Activated gamma-delta T cell treated with Interleukin-2 at 50 U/mL for 16 hours (primary cell): ENCODE results near the gene GIPC3.
A peak's percentile ranks its signal among the peaks of the same experiment; 100 is the strongest.
"Not testable (repeated sequence)": the region's sequence is repeated elsewhere in the genome, so short reads cannot be mapped to it uniquely, and the experiment has no call there.

Experiments
- DNase-seq: peaks from one replicate; pipeline ENCODE4 v3.0.0-alpha.2; 2020

Gene GIPC3

GRCh38 chr19:3550947-3551791 lies 34.1 kb upstream of the GIPC3 start:
- no peak for DNase-seq

DNA sequence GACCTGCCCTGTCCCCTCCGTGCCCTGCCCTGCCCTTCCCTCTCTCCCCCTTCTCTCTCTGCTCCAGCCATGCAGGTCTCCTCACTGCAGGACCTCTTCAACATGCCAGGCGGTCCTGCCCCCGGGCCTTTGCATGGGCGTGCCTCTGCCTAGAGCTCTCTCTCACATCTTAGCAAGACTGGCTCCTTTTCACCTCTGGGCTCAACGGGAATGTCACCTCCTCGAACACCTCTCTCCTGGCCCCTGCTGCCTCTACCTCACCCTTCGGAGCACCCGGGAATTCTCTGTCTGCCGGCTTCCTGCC lies 33.5 kb upstream of the GIPC3 start:
- DNase-seq: no peak

- peak; percentile 37 for DNase-seq
These were observed 30.8 kb upstream of the GIPC3 start for GRCh38 chr19:3554254-3555083.

- DNase-seq: no peak
These were observed 29.4 kb upstream of the GIPC3 start for GRCh38 chr19:3555653-3556422.

GRCh38 chr19:3556423-3556977 lies 28.8 kb upstream of the GIPC3 start:
- no peak for DNase-seq

GRCh38 chr19:3556978-3557460 lies 28.3 kb upstream of the GIPC3 start:
- peak; percentile 64 for DNase-seq

DNA sequence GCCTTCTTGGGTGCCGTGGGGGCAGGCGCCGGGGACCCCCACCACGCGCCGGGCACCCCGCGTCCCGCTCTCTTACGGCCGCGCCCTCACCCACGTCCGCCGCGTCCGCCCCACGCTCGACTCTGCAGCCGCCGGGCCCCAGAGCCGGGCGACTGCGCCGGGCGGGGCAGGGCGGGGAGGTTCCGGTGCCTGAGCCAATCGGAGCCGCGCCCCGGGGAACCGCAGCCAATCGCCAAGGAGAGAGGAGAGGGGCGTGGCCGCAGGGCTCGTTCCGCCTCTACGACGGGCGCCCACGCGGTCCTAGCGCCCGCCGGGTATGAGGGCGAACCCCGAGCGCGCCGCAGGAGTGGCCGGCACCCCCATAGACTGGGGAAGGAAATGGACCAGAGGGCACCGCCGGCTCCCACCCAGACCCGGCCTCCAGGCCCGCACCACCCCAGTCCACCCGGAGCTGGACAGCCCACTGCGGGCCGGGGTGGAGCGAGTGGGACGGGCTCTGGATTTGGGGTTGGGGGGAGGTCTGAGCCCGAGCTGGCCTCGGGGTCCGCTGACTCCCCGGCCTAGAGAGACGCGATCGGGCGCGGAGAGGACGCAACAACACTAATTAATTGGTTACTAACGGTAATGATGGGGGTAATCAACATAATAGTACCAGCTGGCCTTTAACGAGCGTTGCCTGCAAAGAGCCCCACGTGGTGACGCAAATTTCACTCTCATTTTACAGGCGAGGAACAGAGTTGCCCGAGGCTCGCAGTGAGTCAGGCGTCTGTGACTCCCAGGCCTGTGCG lies 27.6 kb upstream of the GIPC3 start, which contains the start of gene MFSD12:
TSS of gene MFSD12 (minus strand) at position 126 of the 788 bp plus-strand sequence. CDS start 183 bp downstream, outside the sequence.
- DNase-seq: peak; percentile 93

DNA sequence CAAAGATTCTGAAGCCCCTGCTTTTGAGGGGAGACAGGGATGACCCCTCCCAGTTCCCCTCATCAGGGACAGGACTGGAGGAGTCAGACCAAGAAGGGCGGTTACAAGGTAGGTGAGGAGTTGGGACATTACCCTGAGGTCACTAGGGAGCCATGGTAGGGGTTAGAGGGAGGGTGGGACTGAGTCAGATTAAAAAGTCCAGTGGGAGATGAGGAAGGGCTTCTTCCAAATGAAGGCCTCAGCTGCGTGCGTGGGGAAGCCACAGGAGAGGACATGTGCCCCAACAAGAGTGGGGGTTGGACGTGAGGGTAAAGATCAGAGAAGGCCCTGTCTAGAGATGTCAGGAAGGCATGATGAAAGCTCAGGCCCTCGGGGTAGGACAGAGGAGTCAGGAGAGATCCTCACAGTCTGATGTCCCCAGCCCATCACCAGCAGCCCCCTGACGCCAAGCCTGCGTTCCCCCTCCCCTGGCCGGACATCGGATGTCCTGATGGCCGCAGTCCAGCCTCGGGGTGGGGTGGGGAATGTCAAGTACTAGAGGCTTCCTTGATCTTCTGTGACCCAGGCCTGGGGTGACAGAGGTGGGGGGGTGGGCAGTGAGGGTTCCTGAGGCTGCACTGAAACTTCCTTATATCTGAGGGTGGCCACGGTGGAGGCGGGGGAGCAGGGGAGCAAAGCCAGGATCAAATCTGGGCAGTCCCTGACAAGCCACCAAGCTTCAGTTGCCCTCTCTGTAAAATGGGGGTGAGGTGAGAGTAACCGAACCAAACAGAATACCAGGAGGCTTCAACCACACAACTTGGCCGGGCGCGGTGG lies 21.4 kb upstream of the GIPC3 start:
- no peak for DNase-seq

DNA sequence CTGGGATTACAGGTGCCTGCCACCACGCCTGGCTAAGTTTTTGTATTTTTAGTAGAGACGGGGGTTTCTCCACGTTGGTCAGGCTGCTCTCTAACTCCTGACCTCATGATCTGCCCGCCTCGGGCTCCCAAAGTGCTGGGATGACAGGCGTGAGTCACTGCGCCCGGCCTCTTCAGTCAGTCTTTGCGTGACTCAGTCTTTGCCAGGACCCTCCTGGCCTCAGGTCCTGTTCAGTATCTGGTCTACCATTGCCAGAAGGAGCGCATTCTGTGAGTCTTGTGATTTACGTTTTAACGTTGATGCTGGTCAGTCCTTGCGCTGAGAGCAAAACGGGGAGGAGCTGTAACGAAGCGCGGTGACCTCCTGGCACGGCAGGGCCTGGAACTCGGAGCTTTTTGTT lies 20.1 kb upstream of the GIPC3 start:
- DNase-seq: no peak

- not testable (repeated sequence) for DNase-seq
These were observed 15.2 kb upstream of the GIPC3 start for GRCh38 chr19:3570042-3570441.

DNA sequence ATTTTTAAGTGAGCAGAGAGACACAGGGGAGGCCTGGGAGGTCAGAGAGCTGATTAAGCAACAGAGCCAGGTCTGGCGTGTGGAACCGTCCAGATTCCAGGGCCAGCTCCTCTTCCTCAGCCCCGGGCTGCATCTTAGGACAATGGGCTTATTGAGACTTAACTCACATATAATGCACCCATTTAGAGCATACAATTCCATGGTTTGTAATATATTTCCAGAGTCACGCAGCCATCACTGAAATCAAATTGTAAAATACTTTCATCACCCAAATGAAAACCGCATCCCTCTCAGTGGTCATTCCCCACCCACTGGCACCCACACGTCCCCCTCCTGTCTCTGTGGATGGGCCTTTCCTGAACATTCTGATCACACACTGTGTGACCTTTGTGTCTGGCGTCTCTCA lies 14.7 kb upstream of the GIPC3 start:
- no peak for DNase-seq

GRCh38 chr19:3572132-3572854 lies 13.0 kb upstream of the GIPC3 start:
- peak; percentile 99 for DNase-seq

- DNase-seq: no peak
These were observed 12.5 kb upstream of the GIPC3 start, which contains the start of gene HMG20B for GRCh38 chr19:3572855-3573161. HMG20B (plus strand) TSS chr19:3572944; CDS start chr19:3573310, 366 bp downstream.

- no peak for DNase-seq
These were observed 12.0 kb upstream of the GIPC3 start for GRCh38 chr19:3573162-3573857.

GRCh38 chr19:3573858-3574637 lies 11.2 kb upstream of the GIPC3 start:
- peak; percentile 70 for DNase-seq

DNA sequence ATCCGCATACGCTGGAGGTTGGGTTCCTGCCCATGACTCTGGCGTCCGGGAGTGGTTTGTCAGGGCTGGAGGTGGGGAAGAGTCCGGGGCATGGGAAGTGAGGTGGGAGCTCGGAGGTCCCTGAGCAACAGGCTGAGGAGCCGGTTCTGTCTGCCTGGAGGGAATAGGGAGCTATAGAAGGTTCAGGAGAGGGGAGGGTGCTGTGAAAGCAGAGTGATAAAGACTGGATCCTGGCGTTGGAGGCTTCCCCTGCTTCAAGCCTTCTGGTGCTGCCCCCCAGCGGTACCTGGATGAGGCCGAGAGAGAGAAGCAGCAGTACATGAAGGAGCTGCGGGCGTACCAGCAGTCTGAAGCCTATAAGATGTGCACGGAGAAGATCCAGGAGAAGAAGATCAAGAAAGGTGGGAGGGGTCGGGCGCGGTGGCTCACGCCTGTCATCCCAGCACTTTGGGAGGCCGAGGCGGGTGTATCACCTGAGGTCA lies 10.0 kb upstream of the GIPC3 start:
- no peak for DNase-seq

DNA sequence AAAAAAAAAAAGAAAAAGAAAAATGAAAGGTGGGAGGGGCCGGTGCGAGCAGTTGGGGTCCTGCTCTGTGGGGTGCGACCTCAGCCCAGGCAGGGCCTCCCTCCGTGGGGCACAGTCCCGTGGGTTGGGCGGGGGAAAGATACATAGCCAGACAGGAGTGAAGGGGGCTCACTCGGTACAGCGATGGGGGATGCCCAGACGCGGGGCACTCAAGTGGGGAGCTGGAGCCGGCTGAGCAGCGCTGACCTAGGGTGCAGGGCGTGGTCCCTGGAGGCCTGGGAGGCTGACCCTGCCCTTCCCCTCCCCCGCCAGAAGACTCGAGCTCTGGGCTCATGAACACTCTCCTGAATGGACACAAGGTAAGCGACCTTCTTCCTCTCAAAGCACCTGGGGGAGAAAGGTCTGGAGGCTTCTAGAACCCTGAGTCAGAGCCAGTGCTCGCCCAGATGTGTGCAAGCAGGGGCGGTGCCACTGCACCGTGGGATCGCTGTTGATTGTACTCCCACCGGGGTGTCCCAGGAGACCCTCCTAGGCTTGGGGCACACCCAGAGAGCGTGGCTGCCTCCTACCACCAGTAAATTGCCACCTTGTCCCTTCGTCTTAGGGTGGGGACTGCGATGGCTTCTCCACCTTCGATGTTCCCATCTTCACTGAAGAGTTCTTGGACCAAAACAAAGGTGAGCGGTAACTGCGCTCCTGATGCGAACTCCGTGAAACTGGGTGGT lies 9.2 kb upstream of the GIPC3 start:
- DNase-seq: no peak
